ENCODE data around the gene TMEM238. TPM values are rescaled to one million over a fixed set of nuclear protein-coding genes. Genes with fewer than 3 reads are reported as not detected.

The TMEM238 gene
- total RNA-seq, 2 donors from 2014 or later: 1.2 TPM; not detected in 1

GRCh38 chr19:55392820-55393761 lies 9.0 kb upstream of the TMEM238 start:
- Histone ChIP-seq H3K27me3 (no peaks in the 10 kb centered on the region), H3K4me3 (no peak overlapping the region), H3K36me3 (peaks cover 20% of the 10 kb centered on the region), H3K27ac (no peak overlapping the region), H3K9me3 (no peaks in the 10 kb centered on the region), H3K4me1 (peaks cover 0 to 17% of the 10 kb centered on the region in 2 donors)
- TF ChIP-seq CTCF (IDR thresholded peaks at IDR 0.05): no peak
- no peak for DNase-seq (ENCODE audit: low spot score)

GRCh38 chr19:55391702-55392615 lies 7.9 kb upstream of the TMEM238 start:
- Histone ChIP-seq H3K27ac (no peak overlapping the region), H3K9me3 (no peaks in the 10 kb centered on the region), H3K36me3 (peaks cover 31% of the 10 kb centered on the region), H3K27me3 (no peaks in the 10 kb centered on the region), H3K4me1 (peaks cover 0 to 28% of the 10 kb centered on the region in 2 donors), H3K4me3 (no peak overlapping the region)
- no peak for DNase-seq (ENCODE audit: low spot score)
- TF ChIP-seq CTCF (IDR thresholded peaks at IDR 0.05): no peak

DNA sequence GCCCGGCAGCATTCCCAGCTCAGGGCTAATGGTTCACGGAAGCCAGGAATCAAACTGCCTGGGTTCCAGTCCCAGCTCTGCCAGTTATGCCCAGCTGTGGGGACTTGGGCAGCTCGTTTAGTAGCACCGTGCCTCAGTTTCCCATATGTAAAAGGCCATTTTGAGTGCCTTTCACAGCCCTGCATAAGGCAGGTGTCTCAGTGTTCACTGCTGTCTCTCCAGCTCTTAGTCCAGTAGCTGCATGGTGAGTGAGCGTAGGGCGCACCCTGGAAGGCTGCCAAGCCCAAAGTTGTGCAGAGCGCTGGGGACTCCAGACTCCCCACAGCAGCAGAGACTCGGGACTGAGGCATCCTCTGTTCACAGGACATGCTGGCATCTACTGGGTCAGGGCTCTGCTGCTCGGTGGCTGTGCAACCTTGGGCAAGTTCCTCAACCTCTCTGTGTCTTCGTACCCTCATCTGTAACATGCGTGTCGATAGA lies 7.1 kb upstream of the TMEM238 start:
- no peak for DNase-seq (ENCODE audit: low spot score)
- Histone ChIP-seq H3K9me3 (no peaks in the 10 kb centered on the region), H3K4me3 (no peak overlapping the region), H3K27me3 (no peaks in the 10 kb centered on the region), H3K27ac (no peak overlapping the region), H3K4me1 (peaks cover 0 to 35% of the 10 kb centered on the region in 2 donors), H3K36me3 (peaks cover 32% of the 10 kb centered on the region)
- TF ChIP-seq CTCF (IDR thresholded peaks at IDR 0.05): no peak

DNA sequence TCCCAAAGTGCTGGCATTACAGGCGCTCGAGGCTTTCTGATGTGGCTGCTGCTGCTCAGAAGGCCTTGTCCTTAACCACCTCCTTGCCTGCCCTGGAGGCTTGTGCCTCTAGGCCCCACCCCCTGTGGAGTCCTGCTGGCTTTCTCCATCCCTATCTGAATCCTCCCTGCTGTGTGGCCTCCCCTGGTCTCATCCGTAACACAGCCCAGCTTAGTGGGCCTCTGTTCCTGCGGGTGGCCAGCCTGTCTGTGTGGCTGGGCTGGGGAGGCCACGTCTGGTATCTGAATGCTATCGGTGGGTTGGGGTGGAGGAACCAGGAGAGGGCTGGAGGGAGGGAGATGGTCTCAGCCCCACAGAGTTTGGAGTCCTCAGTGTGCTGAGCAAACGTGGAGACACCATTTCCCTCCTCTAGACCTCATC lies 6.4 kb upstream of the TMEM238 start:
- no peak for DNase-seq (ENCODE audit: low spot score)
- Histone ChIP-seq H3K36me3 (peaks cover 32% of the 10 kb centered on the region), H3K4me1 (peaks cover 0 to 35% of the 10 kb centered on the region in 2 donors), H3K4me3 (no peak overlapping the region), H3K27me3 (no peaks in the 10 kb centered on the region), H3K27ac (no peak overlapping the region), H3K9me3 (no peaks in the 10 kb centered on the region)
- no peak for TF ChIP-seq CTCF (IDR thresholded peaks at IDR 0.05)

- H3K4me3 ChIP-seq: no peak overlapping the region
- H3K27ac ChIP-seq: no peak overlapping the region
- TF ChIP-seq CTCF (IDR thresholded peaks at IDR 0.05): no peak
- H3K27me3 ChIP-seq: no peaks in the 10 kb centered on the region
- no peak for DNase-seq (ENCODE audit: low spot score)
- no peaks in the 10 kb centered on the region for H3K9me3 ChIP-seq
- H3K36me3 ChIP-seq: peaks cover 32% of the 10 kb centered on the region
- peaks cover 0 to 41% of the 10 kb centered on the region in 2 donors for H3K4me1 ChIP-seq
These were observed 5.6 kb upstream of the TMEM238 start for GRCh38 chr19:55389386-55390317.

Measured in right atrium auricular region (tissue), 2 donors.